Liver (tissue), 4 donors: ENCODE data around the gene KPNA2. TPM values are rescaled to one million over a fixed set of nuclear protein-coding genes. Genes with fewer than 3 reads are reported as not detected.

Source experiments
- polyA plus RNA-seq, 2 donors: library from polyadenylated mRNA; stranded (reverse) in 1 of 2; unstranded in 1 of 2; fragments of 200-250 nt in 1 of 2; fragments of >200 nt in 1 of 2; fragmentation: Nextera tagmentation in 1 of 2; extraction: Ambion mirVana in 1 of 2; gene quantifications; one replicate each; pipeline versions ENCODE4 v1.2.1 to v1.2.3, GENCODE V29; 2013 to 2015
- total RNA-seq, 2 donors: library from RNA; depleted of rRNA; stranded (reverse); fragments of >200 nt; gene quantifications; one replicate each; pipeline ENCODE4 v1.2.3, GENCODE V29; 2014
- donor health status: healthy.
- donor health status: healthy.
- donor health status: healthy.

The KPNA2 gene
- total and polyA plus RNA-seq, 4 donors, result 10.5 to 61.1 (median 17.8) TPM

Other genes starting within 250 kb of the KPNA2 start
- 10 to 100 TPM; 38.0 to 51.7 TPM for gene BPTF, start 210.2 kb upstream of the KPNA2 start, total RNA-seq
- gene BPTF, start 210.2 kb upstream of the KPNA2 start, polyA plus RNA-seq, result 10 to 100 TPM in 1 of 2 donors, 1 to 10 TPM in 1; 8.1 to 20.9 TPM
- gene C17orf58, start 39.3 kb upstream of the KPNA2 start, total RNA-seq, result 10 to 100 TPM in 1 of 2 donors, 1 to 10 TPM in 1; 6.4 to 13.4 TPM
- gene C17orf58, start 39.3 kb upstream of the KPNA2 start, polyA plus RNA-seq, result 10 to 100 TPM in 1 of 2 donors, 1 to 10 TPM in 1; 9.3 to 10.3 TPM
- gene AMZ2, start 212.3 kb downstream of the KPNA2 start, total RNA-seq, result 10 to 100 TPM; 11.6 to 15.5 TPM
- gene AMZ2, start 212.3 kb downstream of the KPNA2 start, polyA plus RNA-seq, result 10 to 100 TPM; 19.1 to 19.6 TPM